Esophagus muscularis mucosa (tissue), 3 donors: ENCODE data around the gene UBE3D.

Source experiments
- CTCF ChIP-seq, 3 experiments: fragments of 200-600 bp in 2 of 3; fragments of 450-650 bp in 1 of 3; sonication (generic) in 2 of 3; IDR thresholded peaks; one replicate each; pipeline ENCODE4 v1.5.1; 2017 to 2019; ENCODE audit warnings: antibody characterized with exemption in 3 of 3, mild to moderate bottlenecking in 2 of 3, moderate library complexity in 1 of 3
- POLR2A ChIP-seq: fragments of 450-650 bp; IDR thresholded peaks from one replicate; pipeline ENCODE4 v1.6.1; 2017; ENCODE audit warnings: antibody characterized with exemption, moderate library complexity, mild to moderate bottlenecking, low read depth
- POLR2AphosphoS5 ChIP-seq, 2 donors: sonication (generic); formaldehyde crosslinking; IDR thresholded peaks; one replicate each; pipeline ENCODE4 v1.6.1; 2017; ENCODE audit warnings: antibody characterized with exemption in 2 of 2

DNA sequence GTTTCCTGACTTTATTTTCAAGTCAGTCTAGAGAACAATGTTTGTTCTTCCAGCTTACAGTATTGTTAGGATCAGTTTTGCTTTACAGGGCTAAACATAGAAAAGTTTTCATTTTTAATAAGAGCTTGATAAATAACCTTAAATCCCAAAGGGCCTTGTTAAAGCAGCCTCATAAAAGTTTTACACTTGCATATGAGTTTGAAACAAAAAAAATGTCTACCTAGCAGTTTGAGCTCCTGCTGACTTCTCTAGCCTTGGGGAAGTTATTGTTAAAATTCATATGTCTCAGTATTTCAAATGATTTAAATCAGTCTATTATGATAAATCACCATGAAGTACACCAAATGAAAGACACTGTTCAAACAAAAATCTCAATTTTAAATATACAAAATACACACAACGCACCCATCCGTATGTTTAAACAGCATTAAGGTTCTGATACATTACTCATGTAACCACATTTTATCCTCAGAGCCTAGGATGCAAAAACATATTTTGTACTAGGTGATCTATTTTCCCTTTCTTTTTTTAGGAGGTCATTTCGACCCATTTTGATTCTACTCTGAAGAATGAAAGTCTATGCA, 87.2 kb downstream of the UBE3D start:
- TF ChIP-seq CTCF (IDR thresholded peaks at IDR 0.05) (no peak), POLR2AphosphoS5 (IDR thresholded peaks at IDR 0.05) (no peak), POLR2A (no peak)
